WTC11 (cell line): Measurements from ENCODE around the gene RNF125. TPM values are rescaled to one million over a fixed set of nuclear protein-coding genes. Genes with fewer than 3 reads are reported as not detected.

Source experiments
- ATAC-seq: fragments of 200-7000 bp; cut with Tn5 transposase; 2 replicates; pipeline ENCODE4 v1.10.0; 2021; ENCODE audit warnings: mild to moderate bottlenecking, moderate library complexity
- CTCF ChIA-PET: fragments of 300-600 bp; sonication (Branson Sonifier 250); formaldehyde crosslinking; loops from one replicate; lab custom pipeline; 2021; ENCODE audit warnings: antibody characterized with exemption; lab: Charles Lee
- POLR2A ChIA-PET: fragments of 350-600 bp; sonication (Branson Sonifier 250); formaldehyde crosslinking; loops from one replicate; lab custom pipeline; 2021; ENCODE audit warnings: antibody characterized with exemption; lab: Charles Lee
- DNase-seq: peaks from one replicate; pipeline ENCODE4 v3.0.0; 2021; ENCODE audit warnings: low spot score
- H3K27ac Mint-ChIP-seq: 2 replicates; pipeline ENCODE4 v1.8.0; 2021; ENCODE audit warnings: mixed read lengths
- H3K27me3 Mint-ChIP-seq: 2 replicates; pipeline ENCODE4 v1.8.0; 2021; ENCODE audit warnings: low read depth, mild to moderate bottlenecking, moderate library complexity, mixed read lengths
- H3K36me3 Mint-ChIP-seq: 2 replicates; pipeline ENCODE4 v1.8.0; 2021; ENCODE audit warnings: mixed read lengths
- H3K4me1 Mint-ChIP-seq: 2 replicates; pipeline ENCODE4 v1.8.0; 2022; ENCODE audit warnings: mixed read lengths
- H3K4me3 Mint-ChIP-seq: 2 replicates; pipeline ENCODE4 v1.8.0; 2021; ENCODE audit warnings: mild to moderate bottlenecking, moderate library complexity, mixed read lengths
- H3K9me3 Mint-ChIP-seq: 2 replicates; pipeline ENCODE4 v1.8.0; 2021; ENCODE audit warnings: mixed read lengths
- AFF4 ChIP-seq: sonication (generic); formaldehyde crosslinking; IDR thresholded peaks from 2 replicates; pipeline ENCODE4 v1.8.1; 2023; ENCODE audit warnings: mild to moderate bottlenecking, missing genetic modification reagents, borderline replicate concordance
- EMX1 ChIP-seq: fragments of 250-450 bp; sonication (Bioruptor Pico); IDR thresholded peaks from 2 replicates; pipeline ENCODE4 v1.8.0; 2021; ENCODE audit warnings: mild to moderate bottlenecking
- FOXK1 ChIP-seq: sonication (generic); formaldehyde crosslinking; IDR thresholded peaks from 2 replicates; pipeline ENCODE4 v1.8.0; 2022; ENCODE audit warnings: mild to moderate bottlenecking, moderate library complexity, missing genetic modification reagents
- JAZF1 ChIP-seq: fragments of 250-450 bp; sonication (Bioruptor Pico); IDR thresholded peaks from 2 replicates; pipeline ENCODE4 v1.9.0; 2021; ENCODE audit warnings: moderate library complexity, mild to moderate bottlenecking, inconsistent platforms
- KAT7 ChIP-seq: sonication (generic); formaldehyde crosslinking; IDR thresholded peaks from 2 replicates; pipeline ENCODE4 v1.8.1; 2023; ENCODE audit warnings: missing genetic modification reagents, mild to moderate bottlenecking, borderline replicate concordance
- NFATC4 ChIP-seq: fragments of 250-450 bp; sonication (Bioruptor Pico); IDR thresholded peaks from 2 replicates; pipeline ENCODE4 v1.9.0; 2021; ENCODE audit warnings: mild to moderate bottlenecking
- PRRX2 ChIP-seq: fragments of 250-450 bp; sonication (Bioruptor Pico); IDR thresholded peaks from 2 replicates; pipeline ENCODE4 v1.8.0; 2021; ENCODE audit warnings: mild to moderate bottlenecking
- RORB ChIP-seq: fragments of 250-450 bp; sonication (Bioruptor Pico); IDR thresholded peaks from 2 replicates; pipeline ENCODE4 v1.9.0; 2021; ENCODE audit warnings: mild to moderate bottlenecking
- TCF7 ChIP-seq: sonication (generic); formaldehyde crosslinking; IDR thresholded peaks from 2 replicates; pipeline ENCODE4 v1.8.0; 2022; ENCODE audit warnings: mild to moderate bottlenecking, low read depth, missing genetic modification reagents, moderate library complexity
- ZBTB21 ChIP-seq: sonication (generic); formaldehyde crosslinking; IDR thresholded peaks from 2 replicates; pipeline ENCODE4 v1.8.1; 2023; ENCODE audit warnings: mild to moderate bottlenecking, missing genetic modification reagents, borderline replicate concordance
- ZNF219 ChIP-seq: sonication (generic); formaldehyde crosslinking; IDR thresholded peaks from 2 replicates; pipeline ENCODE4 v1.8.0; 2023; ENCODE audit warnings: missing genetic modification reagents, mild to moderate bottlenecking, borderline replicate concordance
- ZSCAN18 ChIP-seq: fragments of 250-450 bp; sonication (Bioruptor Pico); IDR thresholded peaks from 2 replicates; pipeline ENCODE4 v2.1.2; 2022; ENCODE audit warnings: mild to moderate bottlenecking, moderate library complexity
- total RNA-seq: library from RNA; stranded (reverse); gene quantifications from 3 replicates; pipeline ENCODE4 v1.2.3, GENCODE V29; 2021
- TF ChIP-seq, protein P1 (sequence below): sonication (generic); formaldehyde crosslinking; IDR thresholded peaks from 2 replicates; pipeline ENCODE4 v1.8.1; 2022; ENCODE audit warnings: mild to moderate bottlenecking, moderate library complexity, missing genetic modification reagents
- TF ChIP-seq, protein P2 (sequence below): sonication (generic); formaldehyde crosslinking; IDR thresholded peaks from 2 replicates; pipeline ENCODE4 v1.8.1; 2023; ENCODE audit warnings: mild to moderate bottlenecking, missing genetic modification reagents
- TF ChIP-seq, protein P3 (sequence below): sonication (generic); formaldehyde crosslinking; IDR thresholded peaks from 2 replicates; pipeline ENCODE4 v1.8.1; 2022; ENCODE audit warnings: low read depth, missing genetic modification reagents, borderline replicate concordance
- TF ChIP-seq, protein P4 (sequence below): fragments of 250-450 bp; sonication (Bioruptor Pico); IDR thresholded peaks from 2 replicates; pipeline ENCODE4 v1.9.0; 2021; ENCODE audit warnings: mild to moderate bottlenecking
- TF ChIP-seq, protein P5 (sequence below): sonication (generic); formaldehyde crosslinking; IDR thresholded peaks from 2 replicates; pipeline ENCODE4 v1.8.1; 2023; ENCODE audit warnings: mild to moderate bottlenecking, moderate library complexity, missing genetic modification reagents

The RNF125 gene
- total RNA-seq, 1 experiment from 2014 or later, result 14.9 TPM

DNA sequence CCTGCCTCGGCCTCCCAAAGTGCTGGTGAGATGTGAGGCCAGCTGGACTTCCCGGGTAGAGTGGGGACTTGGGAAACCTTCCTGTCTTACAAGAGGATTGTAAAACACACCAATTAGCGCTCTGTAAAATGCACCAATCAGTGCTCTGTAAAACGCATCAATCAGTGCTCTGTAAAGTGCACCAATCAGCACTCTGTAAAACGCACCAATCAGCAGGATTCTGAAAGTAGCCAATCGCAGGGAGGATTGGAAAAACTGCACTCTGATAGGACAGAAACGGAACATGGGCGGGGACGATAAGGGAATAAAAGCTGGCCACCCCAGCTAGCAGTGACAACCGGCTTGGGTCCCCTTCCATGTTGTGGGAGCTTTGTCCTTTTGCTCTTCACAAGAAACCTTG, 19.0 kb downstream of the RNF125 start:
- ChIA-PET CTCF (interaction anchor here (0.6 kb wide), 1 partner anchor 10 kb away, joined by 5 read pairs; no protein-coding TSS in a partner anchor), POLR2A (interaction anchor here (0.7 kb wide), 1 partner anchor 525 kb away, joined by 8 read pairs; no protein-coding TSS in a partner anchor)
- no peak for TF ChIP-seq AFF4 (CRISPR knock-in tag)
- TF ChIP-seq NFATC4 (CRISPR knock-in tag), result no peak
- TF ChIP-seq TCF7 (CRISPR knock-in tag), result no peak
- TF ChIP-seq, protein P1, sequence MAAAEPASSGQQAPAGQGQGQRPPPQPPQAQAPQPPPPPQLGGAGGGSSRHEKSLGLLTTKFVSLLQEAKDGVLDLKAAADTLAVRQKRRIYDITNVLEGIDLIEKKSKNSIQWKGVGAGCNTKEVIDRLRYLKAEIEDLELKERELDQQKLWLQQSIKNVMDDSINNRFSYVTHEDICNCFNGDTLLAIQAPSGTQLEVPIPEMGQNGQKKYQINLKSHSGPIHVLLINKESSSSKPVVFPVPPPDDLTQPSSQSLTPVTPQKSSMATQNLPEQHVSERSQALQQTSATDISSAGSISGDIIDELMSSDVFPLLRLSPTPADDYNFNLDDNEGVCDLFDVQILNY (CRISPR knock-in tag), result no peak
- TF ChIP-seq, protein P2, sequence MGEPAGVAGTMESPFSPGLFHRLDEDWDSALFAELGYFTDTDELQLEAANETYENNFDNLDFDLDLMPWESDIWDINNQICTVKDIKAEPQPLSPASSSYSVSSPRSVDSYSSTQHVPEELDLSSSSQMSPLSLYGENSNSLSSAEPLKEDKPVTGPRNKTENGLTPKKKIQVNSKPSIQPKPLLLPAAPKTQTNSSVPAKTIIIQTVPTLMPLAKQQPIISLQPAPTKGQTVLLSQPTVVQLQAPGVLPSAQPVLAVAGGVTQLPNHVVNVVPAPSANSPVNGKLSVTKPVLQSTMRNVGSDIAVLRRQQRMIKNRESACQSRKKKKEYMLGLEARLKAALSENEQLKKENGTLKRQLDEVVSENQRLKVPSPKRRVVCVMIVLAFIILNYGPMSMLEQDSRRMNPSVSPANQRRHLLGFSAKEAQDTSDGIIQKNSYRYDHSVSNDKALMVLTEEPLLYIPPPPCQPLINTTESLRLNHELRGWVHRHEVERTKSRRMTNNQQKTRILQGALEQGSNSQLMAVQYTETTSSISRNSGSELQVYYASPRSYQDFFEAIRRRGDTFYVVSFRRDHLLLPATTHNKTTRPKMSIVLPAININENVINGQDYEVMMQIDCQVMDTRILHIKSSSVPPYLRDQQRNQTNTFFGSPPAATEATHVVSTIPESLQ (CRISPR knock-in tag), result no peak
- no peak for TF ChIP-seq ZBTB21
- TF ChIP-seq JAZF1 (CRISPR knock-in tag), result no peak
- no peak for TF ChIP-seq PRRX2 (CRISPR knock-in tag)
- TF ChIP-seq, protein P3, sequence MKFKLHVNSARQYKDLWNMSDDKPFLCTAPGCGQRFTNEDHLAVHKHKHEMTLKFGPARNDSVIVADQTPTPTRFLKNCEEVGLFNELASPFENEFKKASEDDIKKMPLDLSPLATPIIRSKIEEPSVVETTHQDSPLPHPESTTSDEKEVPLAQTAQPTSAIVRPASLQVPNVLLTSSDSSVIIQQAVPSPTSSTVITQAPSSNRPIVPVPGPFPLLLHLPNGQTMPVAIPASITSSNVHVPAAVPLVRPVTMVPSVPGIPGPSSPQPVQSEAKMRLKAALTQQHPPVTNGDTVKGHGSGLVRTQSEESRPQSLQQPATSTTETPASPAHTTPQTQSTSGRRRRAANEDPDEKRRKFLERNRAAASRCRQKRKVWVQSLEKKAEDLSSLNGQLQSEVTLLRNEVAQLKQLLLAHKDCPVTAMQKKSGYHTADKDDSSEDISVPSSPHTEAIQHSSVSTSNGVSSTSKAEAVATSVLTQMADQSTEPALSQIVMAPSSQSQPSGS, result no peak
- TF ChIP-seq RORB, result no peak
- no peak for TF ChIP-seq ZNF219 (CRISPR knock-in tag)
- DNase-seq, result no peak
- peaks cover 7% of the 10 kb centered on the region for H3K9me3 Mint-ChIP-seq
- H3K36me3 Mint-ChIP-seq, result peaks cover 28% of the 10 kb centered on the region
- ATAC-seq, result no peak
- no peaks in the 10 kb centered on the region for H3K4me1 Mint-ChIP-seq
- no peaks in the 10 kb centered on the region for H3K27me3 Mint-ChIP-seq
- no peak overlapping the region for H3K4me3 Mint-ChIP-seq
- H3K27ac Mint-ChIP-seq, result no peak overlapping the region

GRCh38 chr18:32040936-32041335, 22.3 kb downstream of the RNF125 start:
- no peak for DNase-seq
- H3K27me3 Mint-ChIP-seq, result no peaks in the 10 kb centered on the region
- ATAC-seq, result no peak

DNA sequence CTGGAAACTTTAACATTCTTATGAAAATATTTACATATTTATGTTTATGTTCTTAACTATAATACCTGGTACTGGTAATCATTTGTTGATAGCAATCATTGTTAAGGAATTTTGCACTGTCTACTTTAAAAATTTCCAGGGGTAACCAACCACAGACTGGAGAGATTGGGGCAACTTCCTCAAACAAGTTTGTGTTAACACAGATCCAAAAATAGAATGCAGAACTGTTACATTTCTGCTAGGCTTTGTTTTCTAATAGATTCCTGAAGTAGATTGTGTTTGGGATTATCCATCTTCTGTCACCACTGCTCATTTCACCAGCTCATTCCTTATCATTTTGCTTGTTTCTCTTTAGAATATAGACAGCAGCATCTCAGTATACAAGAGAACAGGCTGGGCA, 23.7 kb downstream of the RNF125 start:
- no peak for DNase-seq
- Mint-ChIP-seq H3K9me3 (peaks cover 11% of the 10 kb centered on the region), H3K27me3 (no peaks in the 10 kb centered on the region), H3K4me1 (no peaks in the 10 kb centered on the region), H3K27ac (no peak overlapping the region), H3K4me3 (no peak overlapping the region), H3K36me3 (peaks cover 42% of the 10 kb centered on the region)
- POLR2A ChIA-PET, result no interaction called here
- CTCF ChIA-PET, result no interaction called here
- no peak for ATAC-seq
- TF ChIP-seq EMX1 (no peak), ZSCAN18 (CRISPR knock-in tag) (no peak), FOXK1 (no peak)
- TF ChIP-seq, protein P2 (CRISPR knock-in tag), result no peak
- TF ChIP-seq, protein P4, sequence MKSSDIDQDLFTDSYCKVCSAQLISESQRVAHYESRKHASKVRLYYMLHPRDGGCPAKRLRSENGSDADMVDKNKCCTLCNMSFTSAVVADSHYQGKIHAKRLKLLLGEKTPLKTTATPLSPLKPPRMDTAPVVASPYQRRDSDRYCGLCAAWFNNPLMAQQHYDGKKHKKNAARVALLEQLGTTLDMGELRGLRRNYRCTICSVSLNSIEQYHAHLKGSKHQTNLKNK, result no peak
- TF ChIP-seq, protein P5, sequence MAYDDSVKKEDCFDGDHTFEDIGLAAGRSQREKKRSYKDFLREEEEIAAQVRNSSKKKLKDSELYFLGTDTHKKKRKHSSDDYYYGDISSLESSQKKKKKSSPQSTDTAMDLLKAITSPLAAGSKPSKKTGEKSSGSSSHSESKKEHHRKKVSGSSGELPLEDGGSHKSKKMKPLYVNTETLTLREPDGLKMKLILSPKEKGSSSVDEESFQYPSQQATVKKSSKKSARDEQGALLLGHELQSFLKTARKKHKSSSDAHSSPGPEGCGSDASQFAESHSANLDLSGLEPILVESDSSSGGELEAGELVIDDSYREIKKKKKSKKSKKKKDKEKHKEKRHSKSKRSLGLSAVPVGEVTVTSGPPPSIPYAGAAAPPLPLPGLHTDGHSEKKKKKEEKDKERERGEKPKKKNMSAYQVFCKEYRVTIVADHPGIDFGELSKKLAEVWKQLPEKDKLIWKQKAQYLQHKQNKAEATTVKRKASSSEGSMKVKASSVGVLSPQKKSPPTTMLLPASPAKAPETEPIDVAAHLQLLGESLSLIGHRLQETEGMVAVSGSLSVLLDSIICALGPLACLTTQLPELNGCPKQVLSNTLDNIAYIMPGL (CRISPR knock-in tag), result no peak

More at GRCh38 chr18:32040936-32041335, 22.3 kb downstream of the RNF125 start:
- POLR2A ChIA-PET, result no interaction called here
- CTCF ChIA-PET, result interaction anchor here (0.9 kb wide), 1 partner anchor 14 kb away, joined by 3 read pairs; no protein-coding TSS in a partner anchor
- Mint-ChIP-seq H3K9me3 (peaks cover 7% of the 10 kb centered on the region), H3K4me1 (no peaks in the 10 kb centered on the region), H3K4me3 (no peak overlapping the region), H3K27ac (no peak overlapping the region), H3K36me3 (peaks cover 41% of the 10 kb centered on the region)
- TF ChIP-seq KAT7 (CRISPR knock-in tag) (no peak), TCF7 (CRISPR knock-in tag) (no peak)
